Coronary artery (tissue), 2 donors: Measurements from ENCODE around the gene SNX21.

ENCODE experiments used
- DNase-seq: peaks from one replicate; pipeline ENCODE4 v3.0.0-alpha.2; 2017; ENCODE audit warnings: low spot score
- H3K27ac ChIP-seq, 2 donors: fragments of 200-600 bp; sonication (generic); one replicate each; pipeline ENCODE4 v1.5.1; 2016 to 2019
- H3K4me3 ChIP-seq: fragments of 200-600 bp; sonication (generic); 2 replicates; pipeline ENCODE4 v1.5.1; 2016; ENCODE audit warnings: mild to moderate bottlenecking, moderate library complexity
- CTCF ChIP-seq: fragments of 200-600 bp; sonication (generic); IDR thresholded peaks from one replicate; pipeline ENCODE4 v1.5.1; 2019; ENCODE audit warnings: antibody characterized with exemption

SNX21 gene

GRCh38 chr20:45833883-45834796 is 541 bp downstream of the SNX21 start:
- TF ChIP-seq CTCF: no peak
- Histone ChIP-seq H3K27ac (peak overlapping the region; percentile 86 to 97), H3K4me3 (peak overlapping the region; percentile 87)
- peak; percentile 87 for DNase-seq

- H3K4me3 ChIP-seq: peak overlapping the region; percentile 87
- DNase-seq: no peak
- H3K27ac ChIP-seq: peak overlapping the region; percentile 86 to 97
- no peak for TF ChIP-seq CTCF
These were observed 1.2 kb downstream of the SNX21 start for GRCh38 chr20:45834797-45835161.

GRCh38 chr20:45835329-45835765 is 1.7 kb downstream of the SNX21 start:
- no peak for TF ChIP-seq CTCF
- H3K27ac ChIP-seq: peak overlapping the region; percentile 86 to 97
- no peak for DNase-seq
- H3K4me3 ChIP-seq: peak overlapping the region; percentile 87

- H3K27ac ChIP-seq: peak overlapping the region; percentile 86 to 97
- TF ChIP-seq CTCF: no peak
- H3K4me3 ChIP-seq: peak overlapping the region; percentile 87
- DNase-seq: peak; percentile 89
These were observed 2.2 kb downstream of the SNX21 start for GRCh38 chr20:45835825-45836224.

- DNase-seq: no peak
- H3K4me3 ChIP-seq: peak overlapping the region; percentile 61
- peak overlapping the region in 1 of 2 donors; percentile 97 for H3K27ac ChIP-seq
- no peak for TF ChIP-seq CTCF
These were observed 3.2 kb downstream of the SNX21 start for GRCh38 chr20:45836841-45837240.

GRCh38 chr20:45840700-45841198 is 7.2 kb downstream of the SNX21 start:
- TF ChIP-seq CTCF: no peak
- Histone ChIP-seq H3K27ac (peak overlapping the region in 1 of 2 donors; percentile 28), H3K4me3 (no peak overlapping the region)
- DNase-seq: no peak
